ENCODE measurements around the gene FILIP1L. TPM values are rescaled to one million over a fixed set of nuclear protein-coding genes. Genes with fewer than 3 reads are reported as not detected.

Gene FILIP1L
- polyA plus RNA-seq, 1 donor (not counting 4 experiments of a cell fraction or from before 2014, with no cell fraction given): 14.7 TPM

- DNase-seq (ENCODE audit: low read depth, low spot score) (no peak), FAIRE-seq (peak; percentile 51)
- no peak overlapping the region for H3K9ac ChIP-seq (ENCODE audit: control insufficient read depth, extremely low read depth, insufficient read depth, low read length)
- H2AFZ ChIP-seq (ENCODE audit: control insufficient read depth, low read length): no peak overlapping the region
- no peaks in the 10 kb centered on the region for H3K9me3 ChIP-seq (ENCODE audit: control insufficient read depth, low read depth, low read length)
- dilution Hi-C loops (cut with MboI; ENCODE audit: extremely low pct_ligation_motif_present, low sequenced_read_pairs): no loop called here
- peaks cover 26% of the 10 kb centered on the region for H3K4me1 ChIP-seq (ENCODE audit: control insufficient read depth, extremely low read depth, insufficient read depth, low read length)
- H3K4me2 ChIP-seq (ENCODE audit: control insufficient read depth, extremely low read depth, insufficient read depth, low read depth, low read length): no peak overlapping the region
- no peaks in the 10 kb centered on the region for H3K36me3 ChIP-seq (ENCODE audit: control insufficient read depth in 2 of 2, extremely low read depth in 1 of 2, insufficient read depth in 2 of 2, low read length in 2 of 2)
- no peak overlapping the region for H3K27ac ChIP-seq (ENCODE audit: control insufficient read depth, insufficient read depth, low read length)
- no peaks in the 10 kb centered on the region for H3K27me3 ChIP-seq (ENCODE audit: control insufficient read depth, extremely low read depth, insufficient read depth, low read length)
- no peak overlapping the region for H3K4me3 ChIP-seq (ENCODE audit: control insufficient read depth in 2 of 3, extremely low read depth in 1 of 3, insufficient read depth in 2 of 3, low read depth in 1 of 3, low read length in 3 of 3)
- no peaks in the 10 kb centered on the region for H4K20me1 ChIP-seq (ENCODE audit: control insufficient read depth, extremely low read depth, insufficient read depth, low read length)
- peaks cover under 1% of the 10 kb centered on the region for H3K79me2 ChIP-seq (ENCODE audit: control insufficient read depth, insufficient read depth, low read length)
- H3K9me1 ChIP-seq (ENCODE audit: control insufficient read depth, extremely low read depth, insufficient read depth, low read length): no peaks in the 10 kb centered on the region
- TF ChIP-seq EZH2 (IDR thresholded peaks at IDR 0.05; ENCODE audit: low read length): no peak
- no peak for TF ChIP-seq CTCF (optimal IDR thresholded peaks at IDR 0.05 in 1 of 3, IDR thresholded peaks at IDR 0.05 in 1 of 3, conservative IDR thresholded peaks at IDR 0.05 in 1 of 3; ENCODE audit: extremely low read depth in 1 of 3, insufficient read depth in 2 of 3, low read length in 3 of 3)
Observed at GRCh38 chr3:99915906-99916432, 198.3 kb downstream of the FILIP1L start.

GRCh38 chr3:99911433-99911832, 202.9 kb downstream of the FILIP1L start:
- Histone ChIP-seq H3K9ac (ENCODE audit: control insufficient read depth, extremely low read depth, insufficient read depth, low read length) (no peak overlapping the region), H3K79me2 (ENCODE audit: control insufficient read depth, insufficient read depth, low read length) (peaks cover 4% of the 10 kb centered on the region), H4K20me1 (ENCODE audit: control insufficient read depth, extremely low read depth, insufficient read depth, low read length) (no peaks in the 10 kb centered on the region), H3K27me3 (ENCODE audit: control insufficient read depth, extremely low read depth, insufficient read depth, low read length) (no peaks in the 10 kb centered on the region), H2AFZ (ENCODE audit: control insufficient read depth, low read length) (no peak overlapping the region), H3K4me1 (ENCODE audit: control insufficient read depth, extremely low read depth, insufficient read depth, low read length) (peaks cover 36% of the 10 kb centered on the region), H3K36me3 (ENCODE audit: control insufficient read depth in 2 of 2, extremely low read depth in 1 of 2, insufficient read depth in 2 of 2, low read length in 2 of 2) (no peaks in the 10 kb centered on the region), H3K4me2 (ENCODE audit: control insufficient read depth, extremely low read depth, insufficient read depth, low read depth, low read length) (no peak overlapping the region), H3K27ac (ENCODE audit: control insufficient read depth, insufficient read depth, low read length) (peak overlapping the region; percentile 11), H3K4me3 (ENCODE audit: control insufficient read depth in 2 of 3, extremely low read depth in 1 of 3, insufficient read depth in 2 of 3, low read depth in 1 of 3, low read length in 3 of 3) (no peak overlapping the region), H3K9me1 (ENCODE audit: control insufficient read depth, extremely low read depth, insufficient read depth, low read length) (no peaks in the 10 kb centered on the region), H3K9me3 (ENCODE audit: control insufficient read depth, low read depth, low read length) (no peaks in the 10 kb centered on the region)
- no peak for DNase-seq (ENCODE audit: low read depth, low spot score)
- no peak for FAIRE-seq
- dilution Hi-C loops (cut with MboI; ENCODE audit: extremely low pct_ligation_motif_present, low sequenced_read_pairs): no loop called here
- no peak for TF ChIP-seq CTCF (optimal IDR thresholded peaks at IDR 0.05 in 1 of 3, IDR thresholded peaks at IDR 0.05 in 1 of 3, conservative IDR thresholded peaks at IDR 0.05 in 1 of 3; ENCODE audit: extremely low read depth in 1 of 3, insufficient read depth in 2 of 3, low read length in 3 of 3)
- no peak for TF ChIP-seq EZH2 (IDR thresholded peaks at IDR 0.05; ENCODE audit: low read length)

Measured in keratinocyte (primary cell).